Measurements from ENCODE around the gene PER2. TPM values are rescaled to one million over a fixed set of nuclear protein-coding genes. Genes with fewer than 3 reads are reported as not detected.

The PER2 gene
- total and polyA plus RNA-seq, 2 of the 13 experiments (the other 11 are each of a cell fraction or from before 2014, with no cell fraction given), result 5.1 to 9.4 TPM

DNA sequence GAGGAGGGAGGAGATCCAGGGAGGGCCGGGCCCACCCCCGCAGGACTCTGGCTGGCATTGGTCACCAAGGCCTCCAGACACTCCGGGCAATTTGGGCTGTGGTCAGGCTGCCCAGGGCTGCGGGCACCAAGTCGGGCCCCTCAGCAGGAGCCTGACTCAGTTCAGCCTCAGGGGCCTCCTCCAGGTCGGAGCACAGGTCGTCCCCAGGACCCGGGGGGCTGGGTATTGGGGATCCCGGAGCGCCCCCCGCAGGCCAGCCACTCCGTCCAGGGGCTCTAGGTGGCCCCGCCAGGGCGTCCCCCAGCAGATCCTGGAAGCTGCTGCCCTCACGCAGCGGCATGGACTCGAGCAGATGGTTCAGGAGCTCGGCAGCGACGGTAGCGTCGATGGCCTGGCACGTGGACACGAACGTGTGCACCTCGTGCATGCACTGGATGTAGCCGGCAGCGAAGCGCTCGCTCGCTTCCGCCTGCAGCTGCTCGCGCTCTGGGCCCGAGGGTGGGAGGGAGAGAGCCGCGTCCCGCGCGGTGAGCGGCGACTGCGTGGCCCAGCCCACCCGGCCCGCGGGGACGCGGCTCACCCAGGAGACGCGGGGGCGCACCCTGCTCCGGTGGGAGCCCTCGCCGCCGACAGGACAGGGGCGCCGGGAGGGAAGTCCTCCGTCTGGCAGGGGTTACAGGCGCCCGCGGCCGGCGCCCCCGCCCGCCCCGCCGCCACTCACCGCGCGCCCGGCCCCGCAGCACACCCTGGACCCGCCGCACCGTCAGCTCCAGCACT is 49.5 kb downstream of the PER2 start (continued):
- peak; percentile 73; the same call in 1 of the 2 replicates for TF ChIP-seq FOXK1 (CRISPR knock-in tag; IDR thresholded peaks at IDR 0.05; ENCODE audit: borderline replicate concordance, low read depth)
- peak; percentile 73; the same call in 1 of the 2 replicates for TF ChIP-seq ZNF3 (CRISPR knock-in tag; IDR thresholded peaks at IDR 0.05)
- TF ChIP-seq, protein P1, sequence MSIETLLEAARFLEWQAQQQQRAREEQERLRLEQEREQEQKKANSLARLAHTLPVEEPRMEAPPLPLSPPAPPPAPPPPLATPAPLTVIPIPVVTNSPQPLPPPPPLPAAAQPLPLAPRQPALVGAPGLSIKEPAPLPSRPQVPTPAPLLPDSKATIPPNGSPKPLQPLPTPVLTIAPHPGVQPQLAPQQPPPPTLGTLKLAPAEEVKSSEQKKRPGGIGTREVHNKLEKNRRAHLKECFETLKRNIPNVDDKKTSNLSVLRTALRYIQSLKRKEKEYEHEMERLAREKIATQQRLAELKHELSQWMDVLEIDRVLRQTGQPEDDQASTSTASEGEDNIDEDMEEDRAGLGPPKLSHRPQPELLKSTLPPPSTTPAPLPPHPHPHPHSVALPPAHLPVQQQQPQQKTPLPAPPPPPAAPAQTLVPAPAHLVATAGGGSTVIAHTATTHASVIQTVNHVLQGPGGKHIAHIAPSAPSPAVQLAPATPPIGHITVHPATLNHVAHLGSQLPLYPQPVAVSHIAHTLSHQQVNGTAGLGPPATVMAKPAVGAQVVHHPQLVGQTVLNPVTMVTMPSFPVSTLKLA (IDR thresholded peaks at IDR 0.05), result peak; percentile 29; the same call in 1 of the 2 replicates
- peak; percentile 57; the same call in 1 of the 2 replicates for TF ChIP-seq TARDBP (CRISPR knock-in tag; IDR thresholded peaks at IDR 0.05)
- TF ChIP-seq, protein P2, sequence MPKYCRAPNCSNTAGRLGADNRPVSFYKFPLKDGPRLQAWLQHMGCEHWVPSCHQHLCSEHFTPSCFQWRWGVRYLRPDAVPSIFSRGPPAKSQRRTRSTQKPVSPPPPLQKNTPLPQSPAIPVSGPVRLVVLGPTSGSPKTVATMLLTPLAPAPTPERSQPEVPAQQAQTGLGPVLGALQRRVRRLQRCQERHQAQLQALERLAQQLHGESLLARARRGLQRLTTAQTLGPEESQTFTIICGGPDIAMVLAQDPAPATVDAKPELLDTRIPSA (CRISPR knock-in tag; IDR thresholded peaks at IDR 0.05; ENCODE audit: borderline replicate concordance), result peak; percentile 98; the same call in 1 of the 2 replicates
- peak; percentile 55; the same call in 1 of the 2 replicates for TF ChIP-seq MIER2 (CRISPR knock-in tag; IDR thresholded peaks at IDR 0.05)
- TF ChIP-seq ZIK1 (CRISPR knock-in tag; IDR thresholded peaks at IDR 0.05; ENCODE audit: borderline replicate concordance, low read depth), result peak; percentile 99
- TF ChIP-seq SAP130 (CRISPR knock-in tag; IDR thresholded peaks at IDR 0.05; ENCODE audit: low read depth), result peak; percentile 49; the same call in 1 of the 2 replicates
- TF ChIP-seq, protein P3, sequence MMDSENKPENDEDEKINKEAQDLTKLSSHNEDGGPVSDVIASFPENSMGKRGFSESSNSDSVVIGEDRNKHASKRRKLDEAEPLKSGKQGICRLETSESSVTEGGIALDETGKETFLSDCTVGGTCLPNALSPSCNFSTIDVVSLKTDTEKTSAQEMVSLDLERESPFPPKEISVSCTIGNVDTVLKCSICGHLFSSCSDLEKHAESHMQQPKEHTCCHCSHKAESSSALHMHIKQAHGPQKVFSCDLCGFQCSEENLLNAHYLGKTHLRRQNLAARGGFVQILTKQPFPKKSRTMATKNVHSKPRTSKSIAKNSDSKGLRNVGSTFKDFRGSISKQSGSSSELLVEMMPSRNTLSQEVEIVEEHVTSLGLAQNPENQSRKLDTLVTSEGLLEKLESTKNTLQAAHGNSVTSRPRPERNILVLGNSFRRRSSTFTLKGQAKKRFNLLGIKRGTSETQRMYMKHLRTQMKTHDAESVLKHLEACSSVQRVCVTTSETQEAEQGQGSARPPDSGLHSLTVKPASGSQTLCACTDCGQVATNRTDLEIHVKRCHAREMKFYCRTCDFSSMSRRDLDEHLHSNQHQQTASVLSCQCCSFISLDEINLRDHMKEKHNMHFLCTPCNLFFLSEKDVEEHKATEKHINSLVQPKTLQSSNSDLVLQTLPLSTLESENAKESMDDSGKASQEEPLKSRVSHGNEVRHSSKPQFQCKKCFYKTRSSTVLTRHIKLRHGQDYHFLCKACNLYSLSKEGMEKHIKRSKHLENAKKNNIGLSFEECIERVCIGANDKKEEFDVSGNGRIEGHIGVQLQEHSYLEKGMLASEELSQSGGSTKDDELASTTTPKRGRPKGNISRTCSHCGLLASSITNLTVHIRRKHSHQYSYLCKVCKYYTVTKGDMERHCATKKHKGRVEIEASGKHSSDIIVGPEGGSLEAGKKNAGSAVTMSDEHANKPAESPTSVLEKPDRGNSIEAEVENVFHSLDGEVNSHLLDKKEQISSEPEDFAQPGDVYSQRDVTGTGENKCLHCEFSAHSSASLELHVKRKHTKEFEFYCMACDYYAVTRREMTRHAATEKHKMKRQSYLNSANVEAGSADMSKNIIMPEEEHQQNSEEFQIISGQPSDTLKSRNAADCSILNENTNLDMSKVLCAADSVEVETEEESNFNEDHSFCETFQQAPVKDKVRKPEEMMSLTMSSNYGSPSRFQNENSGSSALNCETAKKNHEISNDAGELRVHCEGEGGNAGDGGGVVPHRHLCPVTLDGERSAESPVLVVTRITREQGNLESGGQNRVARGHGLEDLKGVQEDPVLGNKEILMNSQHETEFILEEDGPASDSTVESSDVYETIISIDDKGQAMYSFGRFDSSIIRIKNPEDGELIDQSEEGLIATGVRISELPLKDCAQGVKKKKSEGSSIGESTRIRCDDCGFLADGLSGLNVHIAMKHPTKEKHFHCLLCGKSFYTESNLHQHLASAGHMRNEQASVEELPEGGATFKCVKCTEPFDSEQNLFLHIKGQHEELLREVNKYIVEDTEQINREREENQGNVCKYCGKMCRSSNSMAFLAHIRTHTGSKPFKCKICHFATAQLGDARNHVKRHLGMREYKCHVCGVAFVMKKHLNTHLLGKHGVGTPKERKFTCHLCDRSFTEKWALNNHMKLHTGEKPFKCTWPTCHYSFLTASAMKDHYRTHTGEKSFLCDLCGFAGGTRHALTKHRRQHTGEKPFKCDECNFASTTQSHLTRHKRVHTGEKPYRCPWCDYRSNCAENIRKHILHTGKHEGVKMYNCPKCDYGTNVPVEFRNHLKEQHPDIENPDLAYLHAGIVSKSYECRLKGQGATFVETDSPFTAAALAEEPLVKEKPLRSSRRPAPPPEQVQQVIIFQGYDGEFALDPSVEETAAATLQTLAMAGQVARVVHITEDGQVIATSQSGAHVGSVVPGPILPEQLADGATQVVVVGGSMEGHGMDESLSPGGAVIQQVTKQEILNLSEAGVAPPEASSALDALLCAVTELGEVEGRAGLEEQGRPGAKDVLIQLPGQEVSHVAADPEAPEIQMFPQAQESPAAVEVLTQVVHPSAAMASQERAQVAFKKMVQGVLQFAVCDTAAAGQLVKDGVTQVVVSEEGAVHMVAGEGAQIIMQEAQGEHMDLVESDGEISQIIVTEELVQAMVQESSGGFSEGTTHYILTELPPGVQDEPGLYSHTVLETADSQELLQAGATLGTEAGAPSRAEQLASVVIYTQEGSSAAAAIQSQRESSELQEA (CRISPR knock-in tag; IDR thresholded peaks at IDR 0.05; ENCODE audit: not compliant biosample characterization), result peak; percentile 98
- TF ChIP-seq, protein P4, sequence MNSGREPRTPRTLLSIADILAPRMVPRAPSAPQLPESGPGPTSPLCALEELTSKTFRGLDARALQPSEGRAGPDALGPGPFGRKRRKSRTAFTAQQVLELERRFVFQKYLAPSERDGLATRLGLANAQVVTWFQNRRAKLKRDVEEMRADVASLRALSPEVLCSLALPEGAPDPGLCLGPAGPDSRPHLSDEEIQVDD (CRISPR knock-in tag; IDR thresholded peaks at IDR 0.05; ENCODE audit: borderline replicate concordance), result peak; percentile 99
- TF ChIP-seq, protein P5, sequence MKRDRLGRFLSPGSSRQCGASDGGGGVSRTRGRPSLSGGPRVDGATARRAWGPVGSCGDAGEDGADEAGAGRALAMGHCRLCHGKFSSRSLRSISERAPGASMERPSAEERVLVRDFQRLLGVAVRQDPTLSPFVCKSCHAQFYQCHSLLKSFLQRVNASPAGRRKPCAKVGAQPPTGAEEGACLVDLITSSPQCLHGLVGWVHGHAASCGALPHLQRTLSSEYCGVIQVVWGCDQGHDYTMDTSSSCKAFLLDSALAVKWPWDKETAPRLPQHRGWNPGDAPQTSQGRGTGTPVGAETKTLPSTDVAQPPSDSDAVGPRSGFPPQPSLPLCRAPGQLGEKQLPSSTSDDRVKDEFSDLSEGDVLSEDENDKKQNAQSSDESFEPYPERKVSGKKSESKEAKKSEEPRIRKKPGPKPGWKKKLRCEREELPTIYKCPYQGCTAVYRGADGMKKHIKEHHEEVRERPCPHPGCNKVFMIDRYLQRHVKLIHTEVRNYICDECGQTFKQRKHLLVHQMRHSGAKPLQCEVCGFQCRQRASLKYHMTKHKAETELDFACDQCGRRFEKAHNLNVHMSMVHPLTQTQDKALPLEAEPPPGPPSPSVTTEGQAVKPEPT (CRISPR knock-in tag; IDR thresholded peaks at IDR 0.05; ENCODE audit: low read depth), result peak; percentile 98
- no peak for TF ChIP-seq KAT2B (IDR thresholded peaks at IDR 0.05; ENCODE audit: borderline replicate concordance, low read depth, low read length)
- peak; percentile 87; the same call in 1 of the 2 replicates for TF ChIP-seq ZNF713 (CRISPR knock-in tag; IDR thresholded peaks at IDR 0.05)
- TF ChIP-seq ZNF619 (CRISPR knock-in tag; IDR thresholded peaks at IDR 0.05), result 0 out of 2 replicates have a peak, but pooled peaks have one; percentile 73
